Neural cell (in vitro differentiated cells): ENCODE data around the gene GBA2. TPM values are rescaled to one million over a fixed set of nuclear protein-coding genes. Genes with fewer than 3 reads are reported as not detected.

ENCODE experiments used
- H2AFZ ChIP-seq: fragments of 200-600, 300-800 bp; sonication (generic), shearing (Covaris generic); 2 replicates; pipeline ENCODE4 v1.6.0; 2014; ENCODE audit warnings: low read depth, mild to moderate bottlenecking, antibody characterized with exemption, low read length, moderate library complexity
- H3F3A ChIP-seq: fragments of 200-600 bp; shearing (Covaris generic); 2 replicates; pipeline ENCODE4 v1.6.1; 2016; ENCODE audit warnings: mild to moderate bottlenecking, moderate library complexity, mixed read lengths, antibody characterized with exemption, low read length; ENCODE audit not compliant: insufficient read depth, poor library complexity, severe bottlenecking
- H3K27ac ChIP-seq: fragments of 200-600, 300-800 bp; sonication (generic), shearing (Covaris generic); 2 replicates; pipeline ENCODE4 v1.5.1; 2014; ENCODE audit warnings: mild to moderate bottlenecking, low read length, moderate library complexity
- H3K27me3 ChIP-seq: fragments of 300-800, 200-600 bp; sonication (generic), shearing (Covaris generic); 2 replicates; pipeline ENCODE4 v1.6.0; 2014; ENCODE audit warnings: mild to moderate bottlenecking, low read depth, low read length, moderate library complexity; ENCODE audit not compliant: insufficient read depth
- H3K36me3 ChIP-seq: fragments of 300-800, 200-600 bp; sonication (generic), shearing (Covaris generic); 2 replicates; pipeline ENCODE4 v1.5.1; 2014; ENCODE audit warnings: mild to moderate bottlenecking, antibody characterized with exemption, low read length, moderate library complexity; ENCODE audit not compliant: insufficient read depth
- H3K4me2 ChIP-seq: fragments of 300-800, 200-600 bp; sonication (generic), shearing (Covaris generic); 2 replicates; pipeline ENCODE4 v1.6.0; 2014; ENCODE audit warnings: mild to moderate bottlenecking, low read length
- H3K4me3 ChIP-seq: fragments of 300-800, 200-600 bp; sonication (generic), shearing (Covaris generic); 2 replicates; pipeline ENCODE4 v1.5.1; 2014; ENCODE audit warnings: mild to moderate bottlenecking, low read length, moderate library complexity
- H3K79me2 ChIP-seq: fragments of 200-600 bp; shearing (Covaris generic); replicated peaks from 2 replicates; pipeline ENCODE4 v1.6.0; 2014; ENCODE audit warnings: mild to moderate bottlenecking, low read length, moderate library complexity; ENCODE audit not compliant: insufficient read depth
- H3K9ac ChIP-seq: fragments of 300-800, 200-600 bp; sonication (generic), shearing (Covaris generic); 2 replicates; pipeline ENCODE4 v1.6.1; 2016; ENCODE audit warnings: mild to moderate bottlenecking, low read length, mixed read lengths
- H3K9me2 ChIP-seq: fragments of 200-600 bp; shearing (Covaris generic); 2 replicates; pipeline ENCODE4 v1.6.1; 2016; ENCODE audit warnings: mild to moderate bottlenecking, low read length, mixed read lengths; ENCODE audit not compliant: insufficient read depth
- H3K9me3 ChIP-seq: fragments of 200-600, 300-800 bp; sonication (generic), shearing (Covaris generic); 2 replicates; pipeline ENCODE4 v1.6.1; 2016; ENCODE audit warnings: mild to moderate bottlenecking, mixed run types, low read length, moderate library complexity, mixed read lengths
- H4K20me1 ChIP-seq: fragments of 200-600 bp; shearing (Covaris generic); 2 replicates; pipeline ENCODE4 v1.6.1; 2016; ENCODE audit warnings: mild to moderate bottlenecking, mixed run types; ENCODE audit not compliant: insufficient read depth
- EP300 ChIP-seq: fragments of 450-650 bp; conservative IDR thresholded peaks from 2 replicates; pipeline ENCODE4 v1.6.1; 2014; ENCODE audit warnings: antibody characterized with exemption, mild to moderate bottlenecking, moderate library complexity; ENCODE audit not compliant: poor library complexity, severe bottlenecking
- EZH2 ChIP-seq: fragments of 200-600, 300-800 bp; shearing (Covaris generic), sonication (generic); IDR thresholded peaks from 2 replicates; pipeline ENCODE4 v1.6.1; 2014; ENCODE audit warnings: antibody characterized with exemption, low read length, borderline replicate concordance, mild to moderate bottlenecking; ENCODE audit not compliant: insufficient read depth, poor library complexity, severe bottlenecking
- MXI1 ChIP-seq: fragments of 450-650 bp; conservative IDR thresholded peaks from 2 replicates; pipeline ENCODE4 v1.6.1; 2014; ENCODE audit warnings: antibody characterized with exemption, mild to moderate bottlenecking; ENCODE audit not compliant: poor library complexity, severe bottlenecking
- POLR2AphosphoS5 ChIP-seq: IDR thresholded peaks from 2 replicates; pipeline ENCODE4 v1.6.1; 2012
- SMC3 ChIP-seq: fragments of 450-650 bp; conservative IDR thresholded peaks from 2 replicates; pipeline ENCODE4 v1.6.1; 2014; ENCODE audit warnings: antibody characterized with exemption, mild to moderate bottlenecking, moderate library complexity; ENCODE audit not compliant: poor library complexity
- TAF1 ChIP-seq: IDR thresholded peaks from 2 replicates; pipeline ENCODE4 v1.6.1; 2012; ENCODE audit warnings: low read depth
- polyA plus RNA-seq: library from polyadenylated mRNA; depleted of rRNA; stranded (reverse); fragments of >200 nt; gene quantifications from 2 replicates; pipeline ENCODE4 v1.2.3, GENCODE V29; 2014
- TF ChIP-seq, protein P1 (sequence below): IDR thresholded peaks from 2 replicates; pipeline ENCODE4 v1.6.1; 2012; ENCODE audit warnings: borderline replicate concordance
- TF ChIP-seq, protein P2 (sequence below): fragments of 450-650 bp; IDR thresholded peaks from 2 replicates; pipeline ENCODE4 v1.5.1; 2014; ENCODE audit warnings: antibody characterized with exemption, mild to moderate bottlenecking, moderate library complexity; ENCODE audit not compliant: poor library complexity, severe bottlenecking

GBA2 gene
- polyA plus RNA-seq, 1 donor from 2014 or later, result 113 TPM

DNA sequence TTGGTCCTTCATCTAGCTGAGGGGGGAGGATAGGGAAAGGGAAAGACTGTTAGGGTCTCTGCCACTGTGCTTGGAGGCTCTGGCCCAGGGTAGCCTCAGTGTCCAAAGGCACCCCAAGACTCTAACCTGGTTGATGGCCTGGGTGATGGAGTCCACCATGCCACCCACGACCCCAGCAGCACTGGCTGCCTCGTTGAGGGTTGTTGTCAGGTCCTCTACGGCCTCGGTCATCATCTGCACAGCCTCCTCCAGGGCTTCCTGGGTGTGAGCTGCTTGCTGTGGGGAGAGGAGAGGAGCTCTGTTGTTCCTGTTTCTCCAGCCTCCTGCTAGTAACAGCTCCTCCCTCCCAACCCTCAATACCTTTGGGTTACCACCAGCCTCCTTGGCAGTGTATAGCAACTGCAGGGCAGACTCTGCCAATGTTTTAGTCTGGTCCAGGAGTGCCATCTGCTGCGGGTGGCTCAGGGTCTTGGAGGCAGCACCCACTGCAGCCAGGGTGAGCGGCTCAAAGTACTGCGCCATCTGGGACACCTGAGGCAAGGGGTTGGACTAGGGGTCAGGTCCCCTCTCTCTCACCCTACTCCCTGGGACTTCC lies 43.1 kb downstream of the GBA2 start:
- Histone ChIP-seq H3K36me3 (peaks cover 9% of the 10 kb centered on the region), H4K20me1 (no peaks in the 10 kb centered on the region), H3F3A (no peaks in the 10 kb centered on the region), H3K27ac (no peak overlapping the region), H3K9ac (no peak overlapping the region), H3K79me2 (no peaks in the 10 kb centered on the region), H2AFZ (no peak overlapping the region), H3K4me2 (no peak overlapping the region), H3K9me3 (no peaks in the 10 kb centered on the region), H3K9me2 (no peaks in the 10 kb centered on the region), H3K27me3 (no peaks in the 10 kb centered on the region), H3K4me3 (no peak overlapping the region)
- TF ChIP-seq MXI1, result no peak
- TF ChIP-seq, protein P1, sequence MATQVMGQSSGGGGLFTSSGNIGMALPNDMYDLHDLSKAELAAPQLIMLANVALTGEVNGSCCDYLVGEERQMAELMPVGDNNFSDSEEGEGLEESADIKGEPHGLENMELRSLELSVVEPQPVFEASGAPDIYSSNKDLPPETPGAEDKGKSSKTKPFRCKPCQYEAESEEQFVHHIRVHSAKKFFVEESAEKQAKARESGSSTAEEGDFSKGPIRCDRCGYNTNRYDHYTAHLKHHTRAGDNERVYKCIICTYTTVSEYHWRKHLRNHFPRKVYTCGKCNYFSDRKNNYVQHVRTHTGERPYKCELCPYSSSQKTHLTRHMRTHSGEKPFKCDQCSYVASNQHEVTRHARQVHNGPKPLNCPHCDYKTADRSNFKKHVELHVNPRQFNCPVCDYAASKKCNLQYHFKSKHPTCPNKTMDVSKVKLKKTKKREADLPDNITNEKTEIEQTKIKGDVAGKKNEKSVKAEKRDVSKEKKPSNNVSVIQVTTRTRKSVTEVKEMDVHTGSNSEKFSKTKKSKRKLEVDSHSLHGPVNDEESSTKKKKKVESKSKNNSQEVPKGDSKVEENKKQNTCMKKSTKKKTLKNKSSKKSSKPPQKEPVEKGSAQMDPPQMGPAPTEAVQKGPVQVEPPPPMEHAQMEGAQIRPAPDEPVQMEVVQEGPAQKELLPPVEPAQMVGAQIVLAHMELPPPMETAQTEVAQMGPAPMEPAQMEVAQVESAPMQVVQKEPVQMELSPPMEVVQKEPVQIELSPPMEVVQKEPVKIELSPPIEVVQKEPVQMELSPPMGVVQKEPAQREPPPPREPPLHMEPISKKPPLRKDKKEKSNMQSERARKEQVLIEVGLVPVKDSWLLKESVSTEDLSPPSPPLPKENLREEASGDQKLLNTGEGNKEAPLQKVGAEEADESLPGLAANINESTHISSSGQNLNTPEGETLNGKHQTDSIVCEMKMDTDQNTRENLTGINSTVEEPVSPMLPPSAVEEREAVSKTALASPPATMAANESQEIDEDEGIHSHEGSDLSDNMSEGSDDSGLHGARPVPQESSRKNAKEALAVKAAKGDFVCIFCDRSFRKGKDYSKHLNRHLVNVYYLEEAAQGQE, result no peak
- TF ChIP-seq EP300, result no peak
- TF ChIP-seq SMC3, result no peak
- TF ChIP-seq TAF1, result no peak
- TF ChIP-seq EZH2, result no peak

DNA sequence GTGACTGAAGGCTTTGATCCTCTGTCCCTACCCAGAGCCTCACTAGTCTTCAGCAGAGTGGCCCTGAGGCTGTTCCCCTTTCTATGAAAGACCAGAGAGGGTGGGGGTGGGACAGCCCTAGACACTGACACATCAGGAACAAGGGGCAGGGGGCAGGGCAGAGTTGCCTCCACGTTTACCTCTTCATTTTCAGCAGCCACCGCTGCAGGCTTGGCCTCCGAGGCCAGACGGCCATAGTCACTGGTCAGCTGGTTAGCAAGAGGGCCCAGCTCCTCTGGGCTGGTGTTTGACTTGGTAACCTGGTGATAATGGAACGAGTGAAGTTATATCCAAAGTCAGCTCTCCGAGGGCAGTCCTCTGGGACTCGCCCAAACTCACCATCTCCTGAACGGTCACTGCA lies 43.7 kb downstream of the GBA2 start:
- Histone ChIP-seq H3K36me3 (peaks cover 5% of the 10 kb centered on the region), H3F3A (no peaks in the 10 kb centered on the region), H4K20me1 (no peaks in the 10 kb centered on the region), H3K79me2 (no peaks in the 10 kb centered on the region), H3K27me3 (no peaks in the 10 kb centered on the region), H3K4me2 (no peak overlapping the region), H3K4me3 (no peak overlapping the region), H3K9me2 (no peaks in the 10 kb centered on the region), H3K27ac (no peak overlapping the region), H3K9me3 (no peaks in the 10 kb centered on the region), H2AFZ (no peak overlapping the region), H3K9ac (no peak overlapping the region)
- no peak for TF ChIP-seq EP300
- no peak for TF ChIP-seq EZH2
- TF ChIP-seq, protein P2, sequence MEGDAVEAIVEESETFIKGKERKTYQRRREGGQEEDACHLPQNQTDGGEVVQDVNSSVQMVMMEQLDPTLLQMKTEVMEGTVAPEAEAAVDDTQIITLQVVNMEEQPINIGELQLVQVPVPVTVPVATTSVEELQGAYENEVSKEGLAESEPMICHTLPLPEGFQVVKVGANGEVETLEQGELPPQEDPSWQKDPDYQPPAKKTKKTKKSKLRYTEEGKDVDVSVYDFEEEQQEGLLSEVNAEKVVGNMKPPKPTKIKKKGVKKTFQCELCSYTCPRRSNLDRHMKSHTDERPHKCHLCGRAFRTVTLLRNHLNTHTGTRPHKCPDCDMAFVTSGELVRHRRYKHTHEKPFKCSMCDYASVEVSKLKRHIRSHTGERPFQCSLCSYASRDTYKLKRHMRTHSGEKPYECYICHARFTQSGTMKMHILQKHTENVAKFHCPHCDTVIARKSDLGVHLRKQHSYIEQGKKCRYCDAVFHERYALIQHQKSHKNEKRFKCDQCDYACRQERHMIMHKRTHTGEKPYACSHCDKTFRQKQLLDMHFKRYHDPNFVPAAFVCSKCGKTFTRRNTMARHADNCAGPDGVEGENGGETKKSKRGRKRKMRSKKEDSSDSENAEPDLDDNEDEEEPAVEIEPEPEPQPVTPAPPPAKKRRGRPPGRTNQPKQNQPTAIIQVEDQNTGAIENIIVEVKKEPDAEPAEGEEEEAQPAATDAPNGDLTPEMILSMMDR, result no peak
- TF ChIP-seq POLR2AphosphoS5, result no peak
